CD14-positive monocyte (primary cell): ENCODE results near the gene LRP1-AS. TPM values are rescaled to one million over a fixed set of nuclear protein-coding genes. Genes with fewer than 3 reads are reported as not detected.

Experiments used
- DNase-seq, 3 donors: peaks; one replicate each; pipeline ENCODE4 v3.0.0-alpha.2; 2011 to 2022
- H2AFZ ChIP-seq: 2 replicates; pipeline ENCODE4 v1.6.0; 2012; ENCODE audit warnings: mild to moderate bottlenecking, low read depth, low read length, inconsistent platforms; ENCODE audit not compliant: insufficient read depth, poor library complexity, severe bottlenecking
- H3K27ac ChIP-seq, 2 donors: 1 replicate in 1 of 2; 2 replicates in 1 of 2; pipeline ENCODE4 v1.5.1; 2012 to 2013; ENCODE audit warnings: low read length in 2 of 2, control low read depth in 1 of 2, inconsistent platforms in 1 of 2, low read depth in 1 of 2, mild to moderate bottlenecking in 1 of 2
- H3K27me3 ChIP-seq, 2 donors: one replicate each; pipeline versions ENCODE4 v1.6.0 to v1.6.1; 2011 to 2013; ENCODE audit warnings: low read length in 2 of 2; ENCODE audit not compliant: control insufficient read depth in 2 of 2, insufficient read depth in 2 of 2
- H3K36me3 ChIP-seq, 2 donors: replicated peaks in 1 of 2; 1 replicate in 1 of 2; 2 replicates in 1 of 2; pipeline versions ENCODE4 v1.5.1 to v1.6.1; 2012 to 2013; ENCODE audit warnings: low read length in 2 of 2, control low read depth in 1 of 2, inconsistent platforms in 1 of 2, mild to moderate bottlenecking in 1 of 2; ENCODE audit not compliant: insufficient read depth in 2 of 2, control insufficient read depth in 1 of 2
- H3K4me1 ChIP-seq, 2 donors: 1 replicate in 1 of 2; 2 replicates in 1 of 2; pipeline versions ENCODE4 v1.5.1 to v1.6.1; 2012 to 2013; ENCODE audit warnings: low read length in 2 of 2, control low read depth in 1 of 2, inconsistent platforms in 1 of 2, mild to moderate bottlenecking in 1 of 2, moderate library complexity in 1 of 2; ENCODE audit not compliant: insufficient read depth in 2 of 2, control insufficient read depth in 1 of 2
- H3K4me2 ChIP-seq: replicated peaks from 2 replicates; pipeline ENCODE3; 2012; ENCODE audit warnings: low read length, moderate library complexity, mild to moderate bottlenecking; ENCODE audit not compliant: poor library complexity, severe bottlenecking; ENCODE audit errors: extremely low read depth
- H3K4me3 ChIP-seq, 3 experiments: fragments of 200-600 bp in 1 of 3; sonication (generic) in 1 of 3; replicated peaks in 1 of 3; 1 replicate in 2 of 3; 2 replicates in 1 of 3; pipeline ENCODE4 v1.5.1; 2011 to 2013; ENCODE audit warnings: low read length in 3 of 3, mild to moderate bottlenecking in 3 of 3, control low read depth in 2 of 3, low read depth in 2 of 3, inconsistent platforms in 1 of 3, moderate library complexity in 1 of 3
- H3K79me2 ChIP-seq: 2 replicates; pipeline ENCODE4 v1.6.0; 2012; ENCODE audit warnings: mild to moderate bottlenecking, control low read depth, inconsistent platforms, low read length, moderate library complexity; ENCODE audit not compliant: insufficient read depth
- H3K9ac ChIP-seq: 2 replicates; pipeline ENCODE4 v1.6.0; 2017; ENCODE audit warnings: low read length, mild to moderate bottlenecking; ENCODE audit not compliant: insufficient read depth, poor library complexity, severe bottlenecking
- H3K9me3 ChIP-seq, 2 donors: replicated peaks in 1 of 2; 1 replicate in 1 of 2; 2 replicates in 1 of 2; pipeline versions ENCODE4 v1.5.1 to v1.6.1; 2012 to 2013; ENCODE audit warnings: low read length in 2 of 2, control low read depth in 1 of 2; ENCODE audit not compliant: control insufficient read depth in 1 of 2, insufficient read depth in 1 of 2
- H4K20me1 ChIP-seq: 2 replicates; pipeline ENCODE4 v1.6.0; 2012; ENCODE audit warnings: mild to moderate bottlenecking, low read length, control low read depth, moderate library complexity; ENCODE audit not compliant: insufficient read depth
- H3K27ac Mint-ChIP-seq, 7 donors: one replicate each; pipeline ENCODE4 v1.8.0; 2020; ENCODE audit warnings: mild to moderate bottlenecking in 7 of 7, mixed read lengths in 7 of 7, moderate library complexity in 6 of 7, inconsistent platforms in 2 of 7
- H3K27me3 Mint-ChIP-seq, 3 donors: one replicate each; pipeline ENCODE4 v1.8.0; 2021 to 2022; ENCODE audit warnings: low read depth in 3 of 3, mild to moderate bottlenecking in 3 of 3, mixed read lengths in 3 of 3, moderate library complexity in 3 of 3, inconsistent platforms in 1 of 3
- H3K36me3 Mint-ChIP-seq, 2 donors: one replicate each; pipeline ENCODE4 v1.8.0; 2020; ENCODE audit warnings: mixed read lengths in 2 of 2, inconsistent platforms in 1 of 2, mild to moderate bottlenecking in 1 of 2
- H3K4me1 Mint-ChIP-seq: one replicate; pipeline ENCODE4 v1.8.0; 2020; ENCODE audit warnings: mild to moderate bottlenecking, mixed read lengths
- H3K4me3 Mint-ChIP-seq, 2 donors: one replicate each; pipeline ENCODE4 v1.8.0; 2020; ENCODE audit warnings: mild to moderate bottlenecking in 2 of 2, mixed read lengths in 2 of 2, moderate library complexity in 1 of 2
- H3K9me3 Mint-ChIP-seq, 7 donors: one replicate each; pipeline ENCODE4 v1.8.0; 2020 to 2022; ENCODE audit warnings: mixed read lengths in 7 of 7, mild to moderate bottlenecking in 6 of 7, moderate library complexity in 6 of 7, inconsistent platforms in 2 of 7
- CTCF ChIP-seq: fragments of 200-600 bp; IDR thresholded peaks from one replicate; pipeline ENCODE4 v1.8.0; 2022; ENCODE audit warnings: antibody characterized with exemption, mild to moderate bottlenecking
- WGBS: methylation state at CpG from one replicate; pipeline ENCODE4 v1.1.5; 2013; ENCODE audit warnings: missing lambda C conversion rate; ENCODE audit not compliant: insufficient coverage; 5-methylcytosine and 5-hydroxymethylcytosine counted together
- intact Hi-C, 2 donors: fragments of 100-400 bp; cut with micrococcal nuclease; formaldehyde crosslinking; loops; one replicate each; pipeline versions ENCODE4 v1.15.0 to v1.15.1; 2023
- polyA plus RNA-seq, 3 donors: library from polyadenylated mRNA; depleted of rRNA in 1 of 3; unstranded in 2 of 3; stranded (reverse) in 1 of 3; fragments of 300-500 nt in 2 of 3; fragments of >200 nt in 1 of 3; fragmentation: Illumina TruSeq in 2 of 3; gene quantifications; 1 replicate in 2 of 3; 2 replicates in 1 of 3; pipeline ENCODE4 v1.2.3, GENCODE V29; 2012 to 2021

Gene LRP1-AS
- polyA plus RNA-seq, 3 donors: 0.35 to 1.5 TPM; not detected in 1

GRCh38 chr12:57145460-57146059, 1.9 kb downstream of the LRP1-AS start:
- H3K4me2 ChIP-seq: no peak overlapping the region
- H3K4me3 ChIP-seq: no peak overlapping the region
- H3K36me3 Mint-ChIP-seq: peaks cover 82 to 90% of the 10 kb centered on the region in 2 donors
- intact Hi-C loops: no loop called here
- TF ChIP-seq CTCF: no peak
- no peak overlapping the region for H3K4me3 Mint-ChIP-seq
- H3K4me1 ChIP-seq: peaks cover 53 to 55% of the 10 kb centered on the region in 2 donors
- peak overlapping the region in 4 of 7 donors; percentile 24 to 86 (median 45) for H3K27ac Mint-ChIP-seq
- DNase-seq: no peak
- peaks cover 83% of the 10 kb centered on the region for H4K20me1 ChIP-seq
- H3K9me3 ChIP-seq: no peaks in the 10 kb centered on the region
- H3K79me2 ChIP-seq: peaks cover 50% of the 10 kb centered on the region
- H3K27ac ChIP-seq: peak overlapping the region in 1 of 2 donors; percentile 82
- no peak overlapping the region for H2AFZ ChIP-seq
- no peaks in the 10 kb centered on the region for H3K9me3 Mint-ChIP-seq
- no peaks in the 10 kb centered on the region for H3K27me3 ChIP-seq
- 94% methylated on average over 7 of the region's 10 CpGs for WGBS
- H3K27me3 Mint-ChIP-seq: peaks cover 0 to 1% (median 0%) of the 10 kb centered on the region in 3 donors
- H3K9ac ChIP-seq: no peak overlapping the region
- peaks cover 70% of the 10 kb centered on the region for H3K4me1 Mint-ChIP-seq
- H3K36me3 ChIP-seq: peaks cover 63 to 87% of the 10 kb centered on the region in 2 donors

GRCh38 chr12:57143454-57143853, 4.0 kb downstream of the LRP1-AS start:
- Mint-ChIP-seq H3K4me3 (no peak overlapping the region), H3K27ac (peak overlapping the region in 1 of 7 donors; percentile 50), H3K36me3 (peaks cover 92% of the 10 kb centered on the region in 2 donors), H3K4me1 (peaks cover 68% of the 10 kb centered on the region), H3K9me3 (no peaks in the 10 kb centered on the region), H3K27me3 (peaks cover 0 to 3% (median 0%) of the 10 kb centered on the region in 3 donors)
- Histone ChIP-seq H3K4me3 (no peak overlapping the region), H4K20me1 (peaks cover 97% of the 10 kb centered on the region), H3K9me3 (no peaks in the 10 kb centered on the region), H2AFZ (no peak overlapping the region), H3K36me3 (peaks cover 81 to 100% of the 10 kb centered on the region in 2 donors), H3K9ac (no peak overlapping the region), H3K27ac (no peak overlapping the region), H3K27me3 (no peaks in the 10 kb centered on the region), H3K4me1 (peaks cover 49 to 51% of the 10 kb centered on the region in 2 donors), H3K79me2 (peaks cover 47% of the 10 kb centered on the region), H3K4me2 (no peak overlapping the region)
- DNase-seq: no peak
- 88% methylated on average over 4 of the region's 4 CpGs for WGBS
- intact Hi-C loops: no loop called here
- no peak for TF ChIP-seq CTCF
